Amniotic epithelial cell (primary cell): ENCODE results near the gene NEDD4L.
A peak's percentile ranks its signal among the peaks of the same experiment; 100 is the strongest.
"Not testable (repeated sequence)": the region's sequence is repeated elsewhere in the genome, so short reads cannot be mapped to it uniquely, and the experiment has no call there.

Source experiments
- DNase-seq: peaks from one replicate; pipeline ENCODE4 v3.0.0-alpha.2; 2010; ENCODE audit warnings: low read depth

NEDD4L gene

DNA sequence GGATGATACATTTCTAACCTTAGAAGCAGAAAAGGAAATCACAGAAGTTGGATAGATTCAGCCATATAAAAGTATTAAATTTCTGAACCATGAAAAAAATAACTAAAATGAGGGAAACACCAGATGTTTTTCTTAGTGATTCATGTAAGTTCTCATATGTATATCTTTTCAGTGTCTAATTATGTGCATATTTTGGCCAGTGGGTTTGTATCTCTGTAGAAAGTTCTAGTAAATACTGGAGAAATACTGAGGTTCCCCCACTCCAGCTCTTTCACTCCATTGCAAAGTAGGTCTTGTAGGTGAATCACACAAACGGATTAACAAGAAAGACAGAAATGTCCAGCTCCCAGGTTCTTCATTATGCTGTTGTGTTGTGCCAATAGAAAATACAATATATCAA lies 222.3 kb downstream of the NEDD4L start:
- no peak for DNase-seq

DNA sequence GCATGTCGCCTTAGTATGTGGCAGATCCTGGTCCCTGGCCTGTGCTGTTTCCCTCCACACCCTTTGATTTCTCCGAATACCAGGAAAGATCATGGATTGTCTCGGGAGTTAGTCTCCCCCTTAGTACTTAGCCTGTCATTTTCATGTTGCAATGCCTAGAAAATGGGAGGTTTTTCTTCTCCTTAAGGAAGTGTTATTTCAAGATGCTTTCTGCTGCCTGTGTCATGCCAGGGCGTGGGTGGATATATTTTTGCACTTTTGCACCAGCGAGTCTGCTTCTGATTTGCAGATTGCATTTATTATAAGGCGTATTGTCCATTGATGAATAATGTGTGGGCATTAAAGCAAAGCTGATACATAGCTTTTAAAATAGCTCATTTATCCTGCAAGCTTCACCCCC lies 223.5 kb downstream of the NEDD4L start:
- peak; percentile 37 for DNase-seq

DNA sequence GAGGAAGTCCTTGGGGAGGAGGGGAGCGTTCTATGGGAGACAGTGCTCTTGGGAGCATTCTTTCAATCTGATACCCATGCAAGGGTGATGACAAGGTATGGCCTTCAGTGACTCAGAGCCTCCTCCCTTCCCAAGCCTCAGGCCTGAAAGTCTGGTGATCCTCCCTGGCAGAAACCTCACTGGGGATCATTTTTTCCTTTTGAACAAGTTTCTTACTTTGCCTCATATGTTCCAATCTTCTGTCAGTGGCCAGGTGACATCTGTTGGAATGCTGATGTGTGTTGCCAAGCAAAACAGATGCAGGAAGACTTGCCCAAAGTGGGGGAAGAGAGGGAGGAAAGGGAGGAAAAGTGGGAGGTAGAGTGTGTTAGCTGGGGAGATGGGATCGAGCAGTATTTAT lies 224.8 kb downstream of the NEDD4L start:
- DNase-seq, result peak; percentile 24

DNA sequence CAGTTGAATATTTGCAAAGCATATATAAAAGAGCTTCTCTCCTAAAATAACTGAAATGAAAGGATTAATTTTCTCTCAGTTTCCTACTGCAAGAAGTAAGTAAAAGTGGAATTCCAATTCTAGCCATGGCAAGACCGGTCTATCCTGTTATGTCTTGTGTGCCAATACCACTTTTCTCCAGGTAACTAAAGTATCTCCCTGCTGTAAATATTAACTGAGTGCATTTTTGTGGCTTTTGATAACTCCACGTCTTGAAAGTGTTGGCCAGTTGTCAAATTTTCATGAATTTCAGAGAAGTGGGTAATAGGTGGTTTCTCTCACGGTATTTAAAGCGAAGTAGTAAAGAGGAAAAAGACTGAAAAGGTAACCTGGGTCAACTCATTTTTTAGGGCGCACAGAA lies 225.9 kb downstream of the NEDD4L start:
- peak; percentile 26 for DNase-seq

DNA sequence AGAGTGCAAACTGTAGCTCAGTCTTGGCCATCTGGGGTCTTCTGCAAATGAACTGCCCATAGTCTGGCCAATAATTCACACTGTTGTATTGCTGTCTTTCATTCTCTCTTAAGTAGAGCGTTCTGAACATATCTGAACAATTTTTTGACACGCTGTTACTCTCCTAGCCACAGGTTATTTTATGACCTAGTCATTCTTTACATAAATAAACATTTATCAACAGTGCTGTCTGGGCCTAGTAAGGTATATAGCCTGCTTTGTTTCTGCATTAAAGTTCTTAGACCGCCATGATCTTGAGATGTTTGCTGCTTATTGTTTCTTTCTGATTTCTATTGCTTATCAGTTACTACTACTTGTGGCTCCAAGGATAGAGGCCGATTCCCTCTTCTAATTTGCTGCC lies 226.4 kb downstream of the NEDD4L start:
- no peak for DNase-seq

DNA sequence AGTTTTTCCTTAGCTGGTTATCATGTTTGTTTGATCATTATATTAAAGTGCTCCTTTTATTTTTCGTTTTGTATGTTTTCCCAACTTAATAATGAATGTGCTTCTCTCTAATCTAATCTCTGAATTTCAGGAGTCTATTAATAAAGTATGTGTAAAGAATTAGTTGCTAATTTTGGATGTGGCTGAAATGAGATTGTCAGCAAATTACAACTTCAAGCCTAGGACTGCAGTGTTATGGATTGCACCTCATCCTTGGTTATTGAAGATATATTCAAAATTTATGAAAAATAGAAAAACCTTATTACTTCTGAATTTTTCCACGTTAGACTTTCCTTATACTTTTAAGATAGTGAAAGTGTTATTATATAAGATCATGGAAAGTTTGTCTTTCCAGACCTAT lies 227.7 kb downstream of the NEDD4L start:
- no peak for DNase-seq

DNA sequence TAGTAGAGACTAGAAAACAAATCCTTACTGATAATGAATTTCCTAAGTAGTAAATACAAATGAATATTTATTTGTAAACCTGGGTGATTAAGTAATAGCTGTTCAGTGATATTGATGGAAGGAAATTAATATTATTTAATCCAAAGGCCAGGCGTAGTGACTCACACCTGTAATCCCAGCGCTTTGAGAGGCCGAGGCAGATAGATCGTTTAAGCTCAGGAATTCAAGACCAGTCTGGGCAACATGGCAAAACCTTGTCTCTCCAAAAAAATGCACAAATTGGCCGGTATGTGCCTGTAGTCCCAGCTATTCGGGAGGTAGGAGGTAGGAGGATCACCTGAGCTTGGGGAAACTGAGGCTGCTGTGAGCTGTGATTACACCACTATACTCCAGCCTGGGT lies 228.2 kb downstream of the NEDD4L start:
- no peak for DNase-seq

DNA sequence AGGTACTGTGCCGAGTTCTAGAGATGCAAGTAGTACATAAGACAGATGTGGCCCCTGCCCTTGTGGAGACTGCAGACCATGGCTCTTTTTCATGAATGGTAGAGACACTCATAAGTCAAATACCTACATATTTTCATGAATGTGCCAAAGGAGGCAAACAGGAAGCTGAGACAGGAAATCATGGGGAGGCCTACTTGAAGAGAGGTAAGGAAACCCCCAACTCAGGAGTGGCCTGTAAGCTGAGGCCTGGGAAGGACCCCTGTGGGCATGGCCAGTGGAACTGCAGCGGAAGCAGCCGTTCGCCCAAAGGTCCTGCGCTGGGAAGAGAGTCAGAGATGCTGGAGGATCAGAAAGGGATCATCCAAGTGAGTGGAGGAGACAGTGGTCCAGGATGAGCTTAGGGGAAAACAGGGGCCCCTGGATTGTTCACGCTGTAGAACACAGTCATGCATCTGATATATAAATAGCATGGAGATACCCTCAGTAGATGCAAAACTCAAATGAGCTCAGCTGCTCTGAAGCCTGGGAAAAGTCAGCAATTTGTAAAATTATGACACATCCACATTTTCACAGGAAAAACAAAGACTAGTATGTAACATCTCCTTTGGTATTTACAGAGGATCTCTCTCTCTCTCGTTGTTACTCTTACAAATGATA lies 228.9 kb downstream of the NEDD4L start:
- DNase-seq, result peak; percentile 53

DNA sequence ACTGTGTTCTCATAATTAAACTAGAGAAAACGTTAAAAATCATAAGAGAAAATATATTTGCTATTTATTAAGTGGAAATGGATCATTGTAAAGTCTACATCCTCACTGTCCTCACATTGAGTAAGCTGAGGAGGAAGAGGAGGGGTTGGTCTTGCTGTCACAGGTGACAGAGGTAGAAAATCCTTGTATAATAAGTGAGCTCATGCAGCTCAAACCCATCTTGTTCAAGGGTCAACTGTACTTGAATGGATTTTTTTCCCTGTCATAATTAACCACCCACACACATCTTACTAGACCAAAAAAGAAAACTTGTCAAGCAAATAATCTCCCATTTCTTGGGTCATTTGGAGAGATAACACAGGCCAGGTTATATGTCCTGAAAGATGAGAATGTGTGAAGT lies 231.2 kb downstream of the NEDD4L start:
- DNase-seq, result no peak

DNA sequence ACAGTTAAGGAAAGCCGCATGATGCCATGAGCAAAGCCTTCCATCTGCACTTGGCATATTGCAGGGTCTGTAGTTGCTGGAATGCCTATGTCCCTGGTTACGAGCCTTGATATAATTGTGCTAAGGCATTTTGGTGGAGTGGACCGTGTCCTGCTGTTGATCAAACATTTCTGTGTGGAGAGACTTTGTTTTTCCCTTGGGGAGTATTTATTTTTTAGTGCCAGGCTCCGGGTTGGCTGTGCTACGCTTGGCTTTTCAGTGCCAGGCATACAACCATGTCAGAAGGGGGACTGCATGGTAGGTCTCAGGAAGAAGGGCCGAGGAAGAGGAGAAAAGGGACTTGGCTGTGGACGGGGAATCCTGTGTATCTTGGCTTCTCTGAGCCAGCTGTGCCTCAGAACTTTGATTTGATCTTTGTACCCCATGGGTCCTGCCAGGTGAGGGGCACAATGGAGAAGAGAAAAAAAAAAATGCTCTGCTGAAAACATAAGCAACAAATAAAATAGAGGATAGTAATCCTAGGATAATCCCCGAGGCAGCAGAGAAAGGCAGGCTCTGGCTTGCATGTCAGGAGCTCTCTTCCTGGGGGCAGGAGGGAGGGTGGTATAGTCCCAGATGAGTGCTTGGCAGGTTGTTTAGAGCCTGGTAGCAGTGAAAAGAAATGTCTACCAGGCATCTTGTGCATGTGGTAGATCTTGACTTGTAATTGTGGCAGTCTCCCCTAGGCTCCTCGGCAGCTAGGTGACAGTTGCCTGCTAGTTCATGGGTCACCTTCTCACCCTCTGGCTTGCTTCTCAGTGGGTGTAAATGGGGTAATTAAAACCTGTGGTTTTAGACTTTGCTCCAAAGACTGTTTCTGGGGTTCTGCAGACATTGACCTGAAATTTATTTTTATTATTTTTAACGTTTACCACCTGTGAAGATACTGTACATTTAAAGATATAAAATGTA lies 233.0 kb downstream of the NEDD4L start:
- no peak for DNase-seq

DNA sequence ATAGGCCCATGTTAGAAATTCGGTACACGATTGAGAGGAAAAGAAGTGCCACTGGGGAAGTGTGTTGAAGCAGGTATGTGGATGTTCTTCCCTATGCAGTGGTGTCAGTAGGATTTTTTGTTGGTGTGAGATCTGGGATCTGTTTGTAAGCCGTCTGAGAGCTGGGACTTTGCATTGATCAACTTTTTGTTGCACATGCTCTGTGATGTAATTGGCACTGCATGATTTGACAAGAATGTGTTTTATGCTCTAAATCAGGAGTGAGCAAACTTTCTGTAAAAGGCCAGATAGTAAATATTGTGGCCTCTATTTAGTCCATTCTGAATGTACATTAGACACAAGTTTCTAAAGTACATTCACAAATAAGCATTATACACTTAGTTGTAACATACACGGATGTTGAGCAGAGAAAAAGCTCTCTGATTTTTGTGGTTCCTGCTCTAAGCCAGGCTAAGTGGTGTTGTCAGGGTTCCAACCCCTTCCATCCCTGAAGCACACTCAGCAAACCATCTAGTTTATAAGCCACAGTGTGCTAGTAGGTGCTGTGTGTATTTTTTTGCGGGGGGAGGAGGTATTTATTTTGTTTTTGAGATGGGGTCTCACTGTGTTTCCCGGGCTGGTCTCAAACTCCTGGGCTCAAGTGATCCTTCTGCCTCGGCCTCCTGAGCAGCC lies 235.6 kb downstream of the NEDD4L start:
- no peak for DNase-seq

DNA sequence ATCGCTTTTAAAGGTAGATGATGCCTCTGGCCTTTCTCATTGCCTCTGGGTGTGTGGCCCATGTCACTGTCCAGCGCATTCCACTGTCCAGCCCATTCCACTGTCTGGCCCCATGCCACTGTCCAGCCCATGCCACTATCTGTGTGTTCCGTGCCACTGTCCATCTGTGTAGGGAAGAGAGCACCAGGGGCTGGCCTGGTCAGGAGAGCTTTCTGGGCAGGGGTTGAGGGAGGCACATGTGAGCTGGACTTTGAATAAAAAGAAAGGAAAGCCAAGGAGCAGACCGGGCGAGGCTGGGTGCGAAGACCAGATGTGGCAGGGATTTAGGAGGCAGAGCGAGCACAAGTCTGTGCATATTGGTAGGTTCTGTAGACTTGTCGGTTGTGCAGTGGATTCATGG lies 236.2 kb downstream of the NEDD4L start:
- no peak for DNase-seq

DNA sequence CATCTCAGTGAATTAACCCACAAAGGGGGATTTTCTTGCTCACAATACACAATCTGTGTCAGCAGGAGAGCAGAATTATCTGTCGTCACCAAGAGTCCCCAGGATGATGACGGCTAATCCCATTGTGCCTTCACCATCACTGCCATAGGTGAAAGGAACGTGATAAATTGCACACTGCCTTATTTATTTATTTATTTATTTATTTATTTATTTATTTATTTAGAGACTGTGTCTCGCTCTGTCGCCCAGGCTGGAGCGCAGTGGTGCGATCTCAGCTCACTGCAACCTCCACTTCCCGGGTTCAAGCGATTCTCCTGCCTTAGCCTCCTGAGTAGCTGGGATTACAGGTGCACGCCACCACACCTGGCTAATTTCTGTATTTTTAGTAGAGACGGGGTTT lies 238.8 kb downstream of the NEDD4L start:
- DNase-seq, result not testable (repeated sequence)

DNA sequence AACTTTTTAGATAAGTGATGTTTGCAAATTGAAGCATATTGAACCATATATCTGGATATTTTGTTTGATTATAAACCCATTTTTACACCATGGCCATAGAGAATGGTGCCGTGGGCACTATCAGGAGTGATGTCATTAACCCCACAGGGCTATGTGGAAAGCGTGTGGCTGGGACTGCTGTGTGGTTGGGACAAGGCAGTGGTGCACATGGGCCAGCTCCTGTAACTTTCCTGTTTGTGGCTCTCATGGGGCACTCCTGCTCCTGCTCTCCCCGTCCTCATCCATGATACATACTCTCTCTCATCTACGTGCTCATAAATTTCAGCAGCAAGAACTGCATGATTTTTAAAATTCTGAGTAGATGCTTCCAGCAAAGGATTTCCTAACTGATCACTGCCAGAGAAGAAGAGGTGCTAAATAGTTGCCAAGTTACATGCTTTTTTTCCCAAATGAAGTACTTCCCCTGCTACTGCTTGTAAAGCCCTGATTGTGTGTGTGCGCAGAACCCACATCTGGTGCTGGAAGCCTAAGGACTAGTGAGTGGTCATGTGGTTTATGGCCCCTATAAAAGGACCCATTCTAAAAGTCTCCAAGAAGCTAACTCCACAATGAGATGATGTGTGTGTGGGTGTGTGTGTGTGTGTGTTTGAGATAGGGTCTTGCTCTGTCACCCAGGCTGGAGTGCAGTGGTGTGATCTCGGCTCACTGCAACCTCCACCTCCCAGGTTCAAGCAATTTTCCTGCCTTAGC lies 240.8 kb downstream of the NEDD4L start:
- no peak for DNase-seq

DNA sequence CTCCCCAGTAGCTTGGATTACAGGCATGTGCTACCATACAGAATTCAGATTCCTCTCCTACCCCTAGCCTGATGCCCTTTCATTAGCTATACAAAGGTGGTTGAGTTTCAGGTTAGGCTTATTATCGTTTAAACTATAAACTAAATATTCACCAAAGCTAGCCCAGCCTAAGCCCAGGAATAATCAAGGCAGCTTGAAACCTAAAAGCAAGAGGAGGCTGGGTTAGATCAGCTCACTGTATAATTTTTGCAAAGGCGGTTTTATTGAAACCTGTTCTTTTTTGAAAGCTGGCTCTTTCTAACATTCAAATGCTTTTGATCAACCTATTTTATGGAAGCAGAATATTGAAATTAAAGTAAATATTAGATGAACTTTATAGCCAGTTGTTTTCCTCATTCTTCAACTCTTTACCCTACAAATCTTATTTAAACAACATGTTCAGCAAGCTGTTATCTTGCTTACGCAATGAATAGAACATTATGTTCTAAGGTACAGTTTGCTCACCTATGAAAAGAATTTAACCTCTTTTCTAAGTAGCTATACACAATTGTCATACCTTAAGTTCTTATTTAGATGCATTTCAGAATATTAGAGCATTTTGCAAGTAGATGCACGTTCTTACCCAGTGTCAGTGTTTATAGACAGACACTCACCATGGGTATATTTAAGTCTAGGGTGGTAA lies 241.6 kb downstream of the NEDD4L start:
- DNase-seq, result peak; percentile 50

DNA sequence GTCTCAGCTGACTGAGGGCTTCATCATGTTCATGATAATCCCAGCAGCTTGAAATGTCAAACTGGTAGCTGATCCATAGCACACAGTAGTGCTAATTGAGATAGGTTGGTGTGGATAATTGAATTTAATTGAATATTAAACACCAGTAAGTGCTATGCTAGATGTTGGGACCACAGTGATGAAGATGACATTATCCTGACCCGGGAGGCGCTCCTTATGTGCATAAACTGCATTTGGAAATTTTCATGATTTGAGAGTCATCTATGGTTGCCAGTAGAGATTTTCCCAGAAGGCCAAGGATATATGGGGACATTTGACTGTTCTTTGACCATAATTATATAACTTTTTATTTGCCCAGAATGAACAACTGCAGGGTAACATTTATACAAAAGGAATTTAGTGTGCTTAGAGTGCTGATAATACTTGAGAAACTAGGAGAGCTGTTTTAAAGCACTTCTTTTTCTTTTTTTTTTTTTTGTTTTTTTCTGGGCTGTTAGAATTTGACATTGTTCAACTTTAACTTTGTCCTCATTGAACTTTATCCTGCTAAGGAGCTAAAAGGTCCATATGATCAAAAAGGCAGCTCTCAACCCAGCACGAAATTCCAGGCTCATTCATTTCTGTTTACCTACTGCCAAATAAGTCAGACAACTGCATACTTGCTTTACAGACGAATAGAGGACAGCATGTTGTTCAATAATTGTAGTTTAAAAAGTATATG lies 242.8 kb downstream of the NEDD4L start:
- no peak for DNase-seq

DNA sequence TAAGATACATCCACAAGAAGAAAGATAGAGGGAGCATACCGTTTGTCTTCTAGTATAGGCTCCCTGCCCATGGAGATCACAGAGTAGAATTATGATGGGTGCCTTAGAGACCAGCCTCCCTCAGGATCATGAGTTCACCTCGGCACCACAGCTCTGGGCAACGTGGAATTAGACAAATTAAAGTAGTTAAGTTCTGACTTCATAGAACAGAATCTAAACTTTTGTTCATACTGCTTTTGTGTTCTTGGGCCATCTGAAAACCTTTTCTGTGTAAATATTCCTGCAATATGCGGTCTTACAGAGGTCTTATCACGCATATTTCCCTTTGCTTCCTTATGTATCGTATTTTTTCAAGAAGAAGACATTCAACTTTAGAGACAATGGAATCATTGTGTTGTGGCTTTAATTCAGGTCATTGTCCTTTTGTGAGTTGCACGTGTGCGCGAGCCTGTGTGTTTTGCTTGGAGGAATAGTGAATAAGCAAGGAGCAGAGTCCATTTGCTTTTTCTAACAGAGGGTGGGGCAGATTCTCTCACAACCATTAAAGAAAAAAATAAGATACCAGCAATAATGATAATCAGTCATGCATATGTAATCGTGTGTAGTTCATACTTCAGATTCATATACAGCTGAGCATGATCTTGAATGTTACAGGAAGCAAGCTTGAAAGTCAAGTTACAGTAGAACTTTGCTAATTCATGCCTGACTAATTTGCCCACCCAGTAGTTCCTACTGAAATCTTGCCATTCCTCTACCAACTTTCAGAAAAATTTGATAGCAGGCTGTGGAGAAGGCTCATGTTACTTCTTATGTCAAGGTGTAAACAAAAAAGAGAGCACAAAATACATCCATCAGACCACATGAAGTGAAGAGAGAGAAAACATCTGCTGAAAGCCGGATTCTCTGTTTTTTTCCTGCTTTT lies 243.6 kb downstream of the NEDD4L start:
- no peak for DNase-seq

DNA sequence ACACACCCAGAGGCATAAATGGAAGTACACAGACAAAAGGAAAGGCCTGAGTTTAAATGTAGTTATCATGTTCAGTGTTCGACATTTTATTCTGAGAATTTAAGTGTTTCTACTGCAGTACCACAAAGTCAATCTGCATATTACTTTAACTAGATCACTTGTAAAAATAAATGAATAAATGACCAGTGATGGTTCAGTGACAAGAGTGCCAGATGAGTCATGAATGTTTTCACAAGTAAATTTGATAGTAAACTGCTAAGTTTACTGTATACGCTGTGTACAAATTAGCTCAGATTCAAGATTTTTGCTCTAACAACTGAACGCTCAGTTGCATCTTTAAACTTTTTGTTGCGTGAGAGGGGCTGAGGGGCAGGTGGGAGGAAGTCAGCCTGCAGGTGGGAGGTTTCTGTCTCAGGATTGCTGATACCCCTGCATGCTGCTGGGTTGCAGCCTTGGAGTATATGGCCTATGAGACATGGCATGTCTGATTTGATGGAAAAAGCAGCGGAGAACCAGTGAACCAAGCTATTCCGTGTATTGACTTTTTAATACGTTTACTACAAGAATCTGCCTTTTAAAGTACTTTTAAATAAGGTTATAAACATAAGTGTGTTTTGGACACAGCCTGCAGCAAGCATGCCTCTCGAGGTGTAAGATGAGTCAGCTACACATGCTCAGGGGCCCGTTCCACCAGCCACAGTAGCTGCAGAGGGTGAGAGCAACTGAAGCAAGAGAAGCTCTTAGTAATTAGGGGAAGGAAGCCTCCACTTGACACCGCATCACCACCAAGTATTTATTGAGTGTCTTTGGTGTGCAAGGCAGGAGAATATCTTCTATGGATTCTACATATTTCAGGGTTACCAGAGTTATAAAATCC lies 245.1 kb downstream of the NEDD4L start:
- DNase-seq, result peak; percentile 56
